ENCODE data around the gene C3orf20. TPM values are rescaled to one million over a fixed set of nuclear protein-coding genes. Genes with fewer than 3 reads are reported as not detected.

Gene C3orf20
- total and polyA plus RNA-seq, 2 of the 13 experiments (the other 11 are each of a cell fraction or from before 2014, with no cell fraction given) = 0.03 to 0.04 TPM

DNA sequence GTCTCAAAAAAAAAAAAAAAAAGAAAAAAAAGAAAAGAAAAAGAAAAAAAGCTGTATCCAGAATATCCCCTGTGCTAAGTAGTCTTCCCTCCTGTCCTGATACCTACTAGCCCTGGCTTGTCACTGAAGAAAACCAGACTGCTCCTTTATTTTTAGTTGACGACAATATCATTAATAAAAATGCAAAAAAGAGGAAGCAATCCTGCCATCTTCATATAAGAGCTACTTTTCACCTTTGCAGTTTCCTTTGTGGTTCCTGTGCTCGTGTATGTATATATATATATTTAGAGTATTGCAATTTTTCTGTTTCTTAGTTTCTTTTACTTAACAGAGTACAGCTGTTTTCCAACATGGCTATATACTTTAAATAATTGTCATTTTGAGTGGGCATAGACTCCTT, 13.6 kb downstream of the C3orf20 start:
- peaks cover 0 to 8% of the 10 kb centered on the region in 2 experiments; a peak in 2 of 5 replicates for H3K27me3 ChIP-seq (ENCODE audit: control insufficient read depth in 1 of 2, insufficient read depth in 2 of 2, low read length in 2 of 2)
- TF ChIP-seq ZNF282 (IDR thresholded peaks at IDR 0.05; ENCODE audit: partially characterized antibody) (no peak), ZNF75D (CRISPR knock-in tag; IDR thresholded peaks at IDR 0.05; ENCODE audit: borderline replicate concordance) (no peak), MED13 (CRISPR knock-in tag; IDR thresholded peaks at IDR 0.05) (no peak)
- FAIRE-seq (no peak), DNase-seq (ENCODE audit: low spot score) (no peak), ATAC-seq (no peak)
- no peak overlapping the region for H2AFZ ChIP-seq (ENCODE audit: low read length)
- intact Hi-C loops (cut with micrococcal nuclease; ENCODE audit: unreplicated experiment) = no loop called here
- 37% methylated on average over 2 of the region's 2 CpGs for WGBS (ENCODE audit: low lambda C conversion rate)
- no peaks in the 10 kb centered on the region for H3K9me3 ChIP-seq (ENCODE audit: low read length)
- ChIA-PET CTCF (ENCODE audit: low intra/inter-chr PET ratio, low total read pairs) (no interaction called here), POLR2A (no interaction called here)
- no peak overlapping the region for H3K9ac ChIP-seq (ENCODE audit: insufficient read depth, low read depth, low read length)
- no peak overlapping the region for H3K4me3 ChIP-seq (replicated peaks in 1 of 3; ENCODE audit: insufficient read depth in 1 of 3, low read depth in 2 of 3, low read length in 3 of 3)
- H4K20me1 ChIP-seq (ENCODE audit: insufficient read depth, low read length) = no peaks in the 10 kb centered on the region
- no peaks in the 10 kb centered on the region for H3K4me1 ChIP-seq (ENCODE audit: insufficient read depth, low read length)
- H3K36me3 ChIP-seq (replicated peaks in 1 of 2; ENCODE audit: control insufficient read depth in 1 of 2, insufficient read depth in 2 of 2, low read length in 2 of 2) = no peaks in the 10 kb centered on the region
- no TSS peak for BruUV-seq (replicated peaks)
- in situ Hi-C loops (cut with HindIII; ENCODE audit: extremely low pct_ligation_motif_present, low pct_unique_long_range_greater_than_20kb) = no loop called here
- H3K79me2 ChIP-seq (ENCODE audit: insufficient read depth, low read length) = no peaks in the 10 kb centered on the region
- H3K4me2 ChIP-seq (ENCODE audit: low read depth, low read length) = no peak overlapping the region
- no peak overlapping the region for H3K27ac ChIP-seq (ENCODE audit: extremely low read length, insufficient read depth, low read length)

DNA sequence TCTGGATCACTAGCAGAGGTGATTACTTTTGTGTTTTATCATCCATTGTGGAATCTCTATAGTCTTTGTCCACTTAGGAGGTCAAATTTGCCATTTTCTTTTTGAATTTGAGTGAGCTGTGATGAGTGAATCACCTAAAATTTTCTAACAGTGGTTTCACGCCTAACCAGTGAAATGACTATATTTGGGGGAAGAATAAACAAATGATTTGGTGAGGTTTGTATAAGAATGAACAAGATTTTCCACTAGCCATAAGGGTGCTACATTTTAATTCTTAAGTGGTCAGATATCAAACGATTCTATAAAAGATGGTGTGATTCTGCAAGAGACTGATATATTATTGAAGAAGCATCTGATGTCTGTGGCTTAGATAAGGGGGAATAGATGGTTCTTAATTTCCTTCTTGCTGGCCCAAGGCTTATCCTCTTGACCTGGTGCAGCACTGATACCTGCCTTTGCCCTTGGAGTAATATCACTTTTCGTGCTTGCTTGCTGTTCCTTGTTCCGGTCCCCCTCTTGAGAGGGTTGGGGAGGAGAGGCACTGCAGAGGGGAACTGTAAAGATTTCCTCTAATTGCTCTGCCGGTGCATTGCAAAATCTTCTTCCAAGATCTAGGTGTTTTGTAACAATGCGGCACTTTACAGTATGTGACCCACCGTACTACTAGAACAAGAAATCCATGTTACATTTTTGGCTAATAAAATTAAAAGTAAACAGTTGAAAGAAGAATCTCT, 14.5 kb downstream of the C3orf20 start:
- Histone ChIP-seq H3K4me3 (replicated peaks in 1 of 3; ENCODE audit: insufficient read depth in 1 of 3, low read depth in 2 of 3, low read length in 3 of 3) (no peak overlapping the region), H3K9ac (ENCODE audit: insufficient read depth, low read depth, low read length) (no peak overlapping the region), H2AFZ (ENCODE audit: low read length) (no peak overlapping the region), H3K9me3 (ENCODE audit: low read length) (no peaks in the 10 kb centered on the region), H3K27me3 (ENCODE audit: control insufficient read depth in 1 of 2, insufficient read depth in 2 of 2, low read length in 2 of 2) (peaks cover 0 to 8% of the 10 kb centered on the region in 2 experiments; a peak in 2 of 5 replicates), H3K4me2 (ENCODE audit: low read depth, low read length) (no peak overlapping the region), H3K36me3 (replicated peaks in 1 of 2; ENCODE audit: control insufficient read depth in 1 of 2, insufficient read depth in 2 of 2, low read length in 2 of 2) (no peaks in the 10 kb centered on the region), H3K4me1 (ENCODE audit: insufficient read depth, low read length) (no peaks in the 10 kb centered on the region), H4K20me1 (ENCODE audit: insufficient read depth, low read length) (no peaks in the 10 kb centered on the region), H3K79me2 (ENCODE audit: insufficient read depth, low read length) (no peaks in the 10 kb centered on the region), H3K27ac (ENCODE audit: extremely low read length, insufficient read depth, low read length) (no peak overlapping the region)
- in situ Hi-C loops (cut with HindIII; ENCODE audit: extremely low pct_ligation_motif_present, low pct_unique_long_range_greater_than_20kb) (no loop called here), intact Hi-C loops (cut with micrococcal nuclease; ENCODE audit: unreplicated experiment) (no loop called here)
- POLR2A ChIA-PET = no interaction called here
- FAIRE-seq (no peak), ATAC-seq (no peak), DNase-seq (ENCODE audit: low spot score) (no peak)
- WGBS (ENCODE audit: low lambda C conversion rate) = 32% methylated on average over 7 of the region's 7 CpGs
- CTCF ChIA-PET (ENCODE audit: low intra/inter-chr PET ratio, low total read pairs) = no interaction called here
- BruUV-seq (replicated peaks) = no TSS peak
- no peak for TF ChIP-seq FOXK1 (CRISPR knock-in tag; IDR thresholded peaks at IDR 0.05; ENCODE audit: borderline replicate concordance, low read depth)
- TF ChIP-seq, protein P1, sequence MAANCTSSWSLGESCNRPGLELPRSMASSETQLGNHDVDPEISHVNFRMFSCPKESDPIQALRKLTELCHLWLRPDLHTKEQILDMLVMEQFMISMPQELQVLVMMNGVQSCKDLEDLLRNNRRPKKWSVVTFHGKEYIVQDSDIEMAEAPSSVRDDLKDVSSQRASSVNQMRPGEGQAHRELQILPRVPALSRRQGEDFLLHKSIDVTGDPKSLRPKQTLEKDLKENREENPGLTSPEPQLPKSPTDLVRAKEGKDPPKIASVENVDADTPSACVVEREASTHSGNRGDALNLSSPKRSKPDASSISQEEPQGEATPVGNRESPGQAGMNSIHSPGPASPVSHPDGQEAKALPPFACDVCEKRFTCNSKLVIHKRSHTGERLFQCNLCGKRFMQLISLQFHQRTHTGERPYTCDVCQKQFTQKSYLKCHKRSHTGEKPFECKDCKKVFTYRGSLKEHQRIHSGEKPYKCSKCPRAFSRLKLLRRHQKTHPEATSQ (CRISPR knock-in tag; IDR thresholded peaks at IDR 0.05; ENCODE audit: borderline replicate concordance) = no peak
- no peak for TF ChIP-seq ZNF331 (CRISPR knock-in tag; IDR thresholded peaks at IDR 0.05)
- TF ChIP-seq, protein P2, sequence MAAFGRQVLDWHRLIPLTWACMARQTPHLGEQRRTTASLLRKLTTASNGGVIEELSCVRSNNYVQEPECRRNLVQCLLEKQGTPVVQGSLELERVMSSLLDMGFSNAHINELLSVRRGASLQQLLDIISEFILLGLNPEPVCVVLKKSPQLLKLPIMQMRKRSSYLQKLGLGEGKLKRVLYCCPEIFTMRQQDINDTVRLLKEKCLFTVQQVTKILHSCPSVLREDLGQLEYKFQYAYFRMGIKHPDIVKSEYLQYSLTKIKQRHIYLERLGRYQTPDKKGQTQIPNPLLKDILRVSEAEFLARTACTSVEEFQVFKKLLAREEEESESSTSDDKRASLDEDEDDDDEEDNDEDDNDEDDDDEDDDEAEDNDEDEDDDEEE (CRISPR knock-in tag; IDR thresholded peaks at IDR 0.05) = no peak
- TF ChIP-seq, protein P3, sequence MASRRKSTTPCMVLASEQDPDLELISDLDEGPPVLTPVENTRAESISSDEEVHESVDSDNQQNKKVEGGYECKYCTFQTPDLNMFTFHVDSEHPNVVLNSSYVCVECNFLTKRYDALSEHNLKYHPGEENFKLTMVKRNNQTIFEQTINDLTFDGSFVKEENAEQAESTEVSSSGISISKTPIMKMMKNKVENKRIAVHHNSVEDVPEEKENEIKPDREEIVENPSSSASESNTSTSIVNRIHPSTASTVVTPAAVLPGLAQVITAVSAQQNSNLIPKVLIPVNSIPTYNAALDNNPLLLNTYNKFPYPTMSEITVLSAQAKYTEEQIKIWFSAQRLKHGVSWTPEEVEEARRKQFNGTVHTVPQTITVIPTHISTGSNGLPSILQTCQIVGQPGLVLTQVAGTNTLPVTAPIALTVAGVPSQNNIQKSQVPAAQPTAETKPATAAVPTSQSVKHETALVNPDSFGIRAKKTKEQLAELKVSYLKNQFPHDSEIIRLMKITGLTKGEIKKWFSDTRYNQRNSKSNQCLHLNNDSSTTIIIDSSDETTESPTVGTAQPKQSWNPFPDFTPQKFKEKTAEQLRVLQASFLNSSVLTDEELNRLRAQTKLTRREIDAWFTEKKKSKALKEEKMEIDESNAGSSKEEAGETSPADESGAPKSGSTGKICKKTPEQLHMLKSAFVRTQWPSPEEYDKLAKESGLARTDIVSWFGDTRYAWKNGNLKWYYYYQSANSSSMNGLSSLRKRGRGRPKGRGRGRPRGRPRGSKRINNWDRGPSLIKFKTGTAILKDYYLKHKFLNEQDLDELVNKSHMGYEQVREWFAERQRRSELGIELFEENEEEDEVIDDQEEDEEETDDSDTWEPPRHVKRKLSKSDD (CRISPR knock-in tag; IDR thresholded peaks at IDR 0.05; ENCODE audit: low read depth) = no peak
- TF ChIP-seq, protein P4, sequence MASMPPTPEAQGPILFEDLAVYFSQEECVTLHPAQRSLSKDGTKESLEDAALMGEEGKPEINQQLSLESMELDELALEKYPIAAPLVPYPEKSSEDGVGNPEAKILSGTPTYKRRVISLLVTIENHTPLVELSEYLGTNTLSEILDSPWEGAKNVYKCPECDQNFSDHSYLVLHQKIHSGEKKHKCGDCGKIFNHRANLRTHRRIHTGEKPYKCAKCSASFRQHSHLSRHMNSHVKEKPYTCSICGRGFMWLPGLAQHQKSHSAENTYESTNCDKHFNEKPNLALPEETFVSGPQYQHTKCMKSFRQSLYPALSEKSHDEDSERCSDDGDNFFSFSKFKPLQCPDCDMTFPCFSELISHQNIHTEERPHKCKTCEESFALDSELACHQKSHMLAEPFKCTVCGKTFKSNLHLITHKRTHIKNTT (CRISPR knock-in tag; IDR thresholded peaks at IDR 0.05) = no peak

All from HepG2 (cell line).